Spleen (tissue), 11 donors: ENCODE measurements around the gene ACP4. TPM values are rescaled to one million over a fixed set of nuclear protein-coding genes. Genes with fewer than 3 reads are reported as not detected.
"Not testable (repeated sequence)": the region's sequence is repeated elsewhere in the genome, so short reads cannot be mapped to it uniquely, and the experiment has no call there.

Experiments used
- DNase-seq: peaks from one replicate; pipeline ENCODE4 v3.0.0-alpha.2; 2020
- H3K27ac ChIP-seq, 8 donors: fragments of 200-600 bp; sonication (generic) in 7 of 8; 1 replicate in 4 of 8; 2 replicates in 4 of 8; pipeline versions ENCODE4 v1.5.0 to v1.8.0; 2016 to 2021; ENCODE audit warnings: inconsistent platforms in 4 of 8, mild to moderate bottlenecking in 4 of 8, moderate library complexity in 1 of 8
- H3K27me3 ChIP-seq, 7 donors: fragments of 200-600 bp; sonication (generic) in 6 of 7; replicated peaks in 1 of 7; 1 replicate in 4 of 7; 2 replicates in 3 of 7; pipeline versions ENCODE4 v1.5.0 to v1.8.0; 2016 to 2021; ENCODE audit warnings: inconsistent platforms in 3 of 7, mild to moderate bottlenecking in 1 of 7
- H3K36me3 ChIP-seq, 6 donors: fragments of 200-600 bp; sonication (generic) in 5 of 6; 1 replicate in 4 of 6; 2 replicates in 2 of 6; pipeline versions ENCODE4 v1.5.0 to v1.8.0; 2016 to 2021; ENCODE audit warnings: inconsistent platforms in 2 of 6
- H3K4me1 ChIP-seq, 6 donors: fragments of 200-600 bp; sonication (generic) in 5 of 6; 1 replicate in 3 of 6; 2 replicates in 3 of 6; pipeline versions ENCODE4 v1.5.0 to v1.8.0; 2016 to 2021; ENCODE audit warnings: inconsistent platforms in 3 of 6
- H3K4me3 ChIP-seq, 8 donors: fragments of 200-600 bp; sonication (generic) in 7 of 8; 1 replicate in 4 of 8; 2 replicates in 4 of 8; pipeline versions ENCODE4 v1.5.0 to v1.8.0; 2016 to 2021; ENCODE audit warnings: inconsistent platforms in 4 of 8, mild to moderate bottlenecking in 4 of 8, moderate library complexity in 2 of 8
- H3K9me3 ChIP-seq, 8 donors: fragments of 200-600 bp; sonication (generic) in 7 of 8; 1 replicate in 4 of 8; 2 replicates in 4 of 8; pipeline versions ENCODE4 v1.5.0 to v1.8.0; 2016 to 2021; ENCODE audit warnings: inconsistent platforms in 4 of 8
- CTCF ChIP-seq, 11 experiments: fragments of 200-600 bp in 7 of 11; fragments of 450-650 bp in 4 of 11; sonication (generic) in 4 of 11; IDR thresholded peaks in 8 of 11; conservative IDR thresholded peaks in 3 of 11; 1 replicate in 7 of 11; 2 replicates in 4 of 11; pipeline versions ENCODE4 v1.4.0 to v1.8.0; 2016 to 2021; ENCODE audit warnings: antibody characterized with exemption in 11 of 11, inconsistent platforms in 4 of 11, mild to moderate bottlenecking in 1 of 11
- POLR2A ChIP-seq, 3 donors: fragments of 450-650 bp; IDR thresholded peaks; one replicate each; pipeline ENCODE4 v1.5.1; 2017; ENCODE audit warnings: antibody characterized with exemption in 3 of 3, mild to moderate bottlenecking in 1 of 3
- POLR2AphosphoS5 ChIP-seq, 3 donors: sonication (generic); formaldehyde crosslinking; IDR thresholded peaks; one replicate each; pipeline ENCODE4 v1.5.1; 2017; ENCODE audit warnings: antibody characterized with exemption in 3 of 3
- WGBS, 5 donors: extraction: QIAGEN DNeasy Blood & Tissue Kit in 3 of 5; methylation state at CpG; one replicate each; pipeline versions ENCODE4 v1.1.5 to v1.1.7; 2013 to 2018; 5-methylcytosine and 5-hydroxymethylcytosine counted together
- intact Hi-C: fragments of 100-400 bp; cut with DNase I; formaldehyde crosslinking; loops from one replicate; pipeline ENCODE4 v1.15.0; 2023; ENCODE audit warnings: low total_unique reads
- polyA plus RNA-seq, 3 donors: library from polyadenylated mRNA; stranded (reverse); fragments of 200-250 nt; gene quantifications; one replicate each; pipeline ENCODE4 v1.2.1, GENCODE V29; 2013
- total RNA-seq, 7 donors: library from RNA; depleted of rRNA in 3 of 7; stranded (reverse); fragments of >200 nt in 3 of 7; fragmentation: NEBNext Ultra II Directional in 4 of 7; extraction: Animal tissue kit (Norgen Biotek cat#: 25700) in 4 of 7; gene quantifications; one replicate each; pipeline versions ENCODE4 v1.1.0 to v1.2.1, GENCODE V29; 2016 to 2021
- donor health status: healthy with polysubstance abuse.
- donor health status: DM: no; HTN: no; CAD: no; lungs with moderate emphysema.
- donor health status: DM: no; HTN: no; CAD: no.
- donor health status: Bipolar disorder and iron deficiency.
- donor health status: healthy.
- donor health status: DM: no; HTN: no; CAD: no.
- donor health status: DM: yes; HTN: yes; CAD: no.

ACP4 gene
- total and polyA plus RNA-seq, 10 donors: not detected

DNA sequence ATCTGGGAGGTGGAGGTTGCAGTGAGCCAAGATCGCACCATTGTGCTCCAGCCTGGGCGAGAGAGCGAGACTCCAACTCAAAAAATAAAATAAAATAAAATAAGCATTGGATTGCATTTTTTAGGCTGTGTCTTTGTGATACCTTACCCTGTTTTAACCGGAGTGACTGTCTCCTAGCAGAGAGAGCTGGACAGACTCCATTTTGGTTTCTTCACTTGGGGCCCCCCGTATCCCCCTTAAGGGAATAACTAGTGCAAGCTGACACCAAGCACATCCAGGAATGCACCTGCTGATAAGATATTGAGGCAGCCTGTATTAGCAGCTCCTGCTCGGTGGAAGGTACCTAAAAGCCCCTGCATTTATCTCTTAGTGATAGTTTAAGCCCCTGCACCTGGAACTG is 40.7 kb upstream of the ACP4 start:
- Histone ChIP-seq H3K9me3 (no peaks in the 10 kb centered on the region), H3K36me3 (no peaks in the 10 kb centered on the region), H3K27me3 (peaks cover 0 to 27% (median 0%) of the 10 kb centered on the region in 7 donors), H3K4me3 (no peak overlapping the region), H3K4me1 (no peaks in the 10 kb centered on the region), H3K27ac (no peak overlapping the region)
- intact Hi-C loops: no loop called here
- no peak for TF ChIP-seq CTCF (IDR thresholded peaks at IDR 0.05 in 8 of 11, conservative IDR thresholded peaks at IDR 0.05 in 3 of 11)
- no peak for DNase-seq
- WGBS, 5 donors: 70 to 86% (median 72%) methylated on average over 6 of the region's 6 CpGs

DNA sequence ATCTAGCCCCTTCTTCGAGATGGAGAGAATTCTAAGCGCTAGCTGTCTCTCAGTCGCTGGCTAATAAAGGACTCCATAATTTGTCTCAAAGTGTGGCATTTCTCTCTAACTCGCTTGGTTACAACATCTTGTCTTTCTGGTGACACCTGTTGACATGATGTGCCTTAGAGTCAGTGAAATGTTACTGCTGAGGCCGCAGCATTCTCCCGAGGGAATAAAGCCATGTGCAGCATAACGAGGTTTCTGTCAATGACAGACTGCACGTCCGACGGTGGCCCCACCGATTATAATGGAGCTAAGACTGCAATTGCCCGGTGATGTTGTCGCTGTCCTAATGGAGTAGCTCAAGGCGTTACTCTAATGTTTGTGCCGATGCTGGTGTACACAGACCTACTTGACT is 40.2 kb upstream of the ACP4 start:
- H3K36me3 ChIP-seq: no peaks in the 10 kb centered on the region
- H3K4me1 ChIP-seq: no peaks in the 10 kb centered on the region
- no peak for TF ChIP-seq POLR2AphosphoS5 (IDR thresholded peaks at IDR 0.05)
- no peak overlapping the region for H3K27ac ChIP-seq
- no peaks in the 10 kb centered on the region for H3K9me3 ChIP-seq
- H3K27me3 ChIP-seq: peaks cover 0 to 32% (median 0%) of the 10 kb centered on the region in 7 donors
- 60 to 74% (median 66%) methylated on average over 15 of the region's 15 CpGs for WGBS, 5 donors
- DNase-seq: no peak
- H3K4me3 ChIP-seq: no peak overlapping the region
- intact Hi-C loops: no loop called here

DNA sequence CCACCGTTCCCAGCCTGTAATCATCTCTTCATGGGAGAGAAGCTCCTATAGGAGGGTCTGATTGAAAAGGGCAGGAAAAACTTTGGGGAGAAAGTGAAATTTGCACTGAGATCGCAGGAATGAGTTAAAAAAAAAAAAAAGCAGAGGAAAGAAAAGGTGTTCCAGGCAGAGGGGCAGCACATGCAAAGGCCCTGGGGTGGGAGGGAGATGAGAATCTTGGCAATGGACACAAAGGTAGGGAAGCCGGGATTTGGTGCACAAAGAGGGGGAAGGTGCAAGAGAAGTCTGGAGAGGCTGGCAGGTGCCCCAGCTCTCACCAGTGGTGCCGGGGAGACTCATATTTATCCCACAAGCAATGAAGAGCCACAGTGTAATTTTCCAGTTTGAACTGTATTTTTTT is 36.3 kb upstream of the ACP4 start:
- 70 to 91% (median 84%) methylated on average over 4 of the region's 4 CpGs for WGBS, 5 donors
- intact Hi-C loops: no loop called here
- TF ChIP-seq POLR2AphosphoS5 (IDR thresholded peaks at IDR 0.05): no peak
- TF ChIP-seq POLR2A (IDR thresholded peaks at IDR 0.05): no peak
- no peak for TF ChIP-seq CTCF (IDR thresholded peaks at IDR 0.05 in 8 of 11, conservative IDR thresholded peaks at IDR 0.05 in 3 of 11)

DNA sequence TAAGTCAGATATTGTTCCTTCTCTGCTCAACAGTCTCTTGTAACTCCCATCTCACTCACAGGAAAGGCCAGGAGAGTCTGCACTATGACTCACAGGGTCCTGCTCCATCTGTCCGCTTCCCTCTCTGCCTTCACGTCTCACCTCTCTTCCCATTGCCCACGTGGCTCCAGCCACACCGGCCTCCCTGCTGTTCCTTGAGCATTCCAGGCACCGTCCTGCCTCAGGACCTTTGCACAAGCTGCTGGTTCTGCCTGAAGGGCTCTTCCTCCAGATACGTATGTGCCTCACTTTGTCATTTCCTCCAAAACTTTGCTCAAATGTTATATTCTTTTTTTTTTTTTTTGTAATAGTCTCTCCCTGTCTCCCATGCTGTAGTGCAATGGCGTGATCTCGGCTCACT is 34.0 kb upstream of the ACP4 start:
- H3K4me1 ChIP-seq, H3K36me3 ChIP-seq, DNase-seq, intact Hi-C loops, H3K4me3 ChIP-seq, H3K27ac ChIP-seq: not testable (repeated sequence)
- 69 to 72% (median 71%) methylated on average over 8 of the region's 8 CpGs for WGBS, 5 donors
- Histone ChIP-seq H3K27me3 (peaks cover 0 to 40% (median 0%) of the 10 kb centered on the region in 7 donors), H3K9me3 (peaks cover 0 to 14% (median 2%) of the 10 kb centered on the region in 8 donors)

More for the DNA sequence above, 36.3 kb upstream of the ACP4 start:
- no peak for DNase-seq
- no peak overlapping the region for H3K4me3 ChIP-seq
- no peaks in the 10 kb centered on the region for H3K9me3 ChIP-seq
- H3K27ac ChIP-seq: no peak overlapping the region
- no peaks in the 10 kb centered on the region for H3K36me3 ChIP-seq
- no peaks in the 10 kb centered on the region for H3K4me1 ChIP-seq
- peaks cover 0 to 48% (median 0%) of the 10 kb centered on the region in 7 donors for H3K27me3 ChIP-seq

DNA sequence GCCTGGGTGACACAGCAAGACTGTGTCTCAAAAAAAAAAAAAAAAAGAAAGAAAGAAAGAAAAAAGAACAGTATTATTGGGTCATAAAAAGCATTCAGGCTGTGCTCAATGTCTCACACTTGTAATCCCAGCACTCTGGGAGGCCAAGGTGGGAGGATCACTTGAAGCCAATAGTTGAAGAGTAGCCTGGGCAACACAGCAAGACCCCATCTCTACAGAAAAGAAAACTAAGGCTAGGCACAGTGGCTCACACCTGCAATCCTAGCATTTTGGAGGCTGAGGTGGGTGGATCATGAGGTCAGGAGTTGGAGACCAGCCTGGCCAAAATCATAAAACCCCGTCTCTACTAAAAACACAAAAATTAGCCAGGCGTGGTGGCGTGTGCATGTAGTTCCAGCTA is 32.6 kb upstream of the ACP4 start:
- DNase-seq, H3K4me3 ChIP-seq, intact Hi-C loops, H3K27ac ChIP-seq, H3K4me1 ChIP-seq, H3K36me3 ChIP-seq: not testable (repeated sequence)
- Histone ChIP-seq H3K9me3 (peaks cover 0 to 14% (median 2%) of the 10 kb centered on the region in 8 donors), H3K27me3 (peaks cover 0 to 46% (median 0%) of the 10 kb centered on the region in 7 donors)
- 83 to 100% (median 97%) methylated on average over 3 of the region's 3 CpGs for WGBS, 5 donors

DNA sequence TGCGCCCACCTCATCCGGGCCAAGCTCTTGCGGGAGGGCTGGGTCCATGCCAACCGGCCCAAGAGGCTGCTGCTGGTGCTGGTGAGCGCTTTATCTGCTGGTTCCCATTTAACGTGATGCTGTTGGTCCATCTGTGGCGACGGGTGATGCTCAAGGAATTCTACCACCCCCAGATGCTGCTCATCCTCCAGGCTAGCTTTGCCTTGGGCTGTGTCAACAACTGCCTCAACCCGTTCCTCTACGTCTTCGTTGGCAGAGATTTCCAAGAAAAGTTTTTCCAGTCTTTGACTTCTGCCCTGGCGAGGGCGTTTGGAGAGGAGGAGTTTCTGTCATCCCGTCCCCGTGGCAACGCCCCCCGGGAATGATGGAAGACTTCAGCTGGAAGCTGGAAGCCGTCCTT is 31.1 kb upstream of the ACP4 start:
- WGBS, 5 donors: 77 to 89% (median 83%) methylated on average over 11 to 17 of the region's 18 CpGs
- DNase-seq, H3K4me3 ChIP-seq, intact Hi-C loops, H3K4me1 ChIP-seq, H3K27ac ChIP-seq, H3K36me3 ChIP-seq: not testable (repeated sequence)
- Histone ChIP-seq H3K27me3 (peaks cover 0 to 53% (median 0%) of the 10 kb centered on the region in 7 donors), H3K9me3 (peaks cover 0 to 14% (median 2%) of the 10 kb centered on the region in 8 donors)
